Stimulated activated CD4-positive, alpha-beta T cell treated with anti-CD3 and anti-CD28 coated beads, TNF-alpha, amount 100 ng/mL, for 4 hours (primary cell): ENCODE results near the gene EIF4G3.
"Not testable (repeated sequence)": the region's sequence is repeated elsewhere in the genome, so short reads cannot be mapped to it uniquely, and the experiment has no call there.

Source experiments
- DNase-seq, 3 experiments: peaks; one replicate each; pipeline ENCODE4 v3.0.0-alpha.2; 2020; ENCODE audit warnings: low read depth in 3 of 3

Gene EIF4G3

GRCh38 chr1:21032741-21033140 lies 144.0 kb downstream of the EIF4G3 start:
- DNase-seq, result no peak

- DNase-seq, result no peak
Measured at GRCh38 chr1:21030181-21030580, 146.5 kb downstream of the EIF4G3 start.

- no peak for DNase-seq
Measured at GRCh38 chr1:21028520-21029145, 148.1 kb downstream of the EIF4G3 start.

- no peak for DNase-seq
Measured at GRCh38 chr1:21027805-21028204, 148.9 kb downstream of the EIF4G3 start.

- DNase-seq, result no peak
Measured at GRCh38 chr1:21024918-21025317, 151.8 kb downstream of the EIF4G3 start.

- not testable (repeated sequence) for DNase-seq
Measured at GRCh38 chr1:21024136-21024896, 152.4 kb downstream of the EIF4G3 start.

- DNase-seq, result peak in 1 of 3 experiments; percentile 3
Measured at GRCh38 chr1:21022279-21023040, 154.2 kb downstream of the EIF4G3 start.

GRCh38 chr1:21021311-21021710 lies 155.4 kb downstream of the EIF4G3 start:
- no peak for DNase-seq

- DNase-seq, result no peak
Measured at GRCh38 chr1:21020151-21020550, 156.5 kb downstream of the EIF4G3 start.

GRCh38 chr1:21018673-21019072 lies 158.0 kb downstream of the EIF4G3 start:
- DNase-seq, result no peak

GRCh38 chr1:21013510-21013909 lies 163.2 kb downstream of the EIF4G3 start:
- DNase-seq, result no peak

GRCh38 chr1:21012937-21013336 lies 163.8 kb downstream of the EIF4G3 start:
- DNase-seq, result no peak

GRCh38 chr1:21007876-21008275 lies 168.8 kb downstream of the EIF4G3 start:
- DNase-seq, result no peak

- DNase-seq, result no peak
Measured at GRCh38 chr1:21005466-21006239, 171.0 kb downstream of the EIF4G3 start.

- no peak for DNase-seq
Measured at GRCh38 chr1:21003281-21004045, 173.2 kb downstream of the EIF4G3 start.

GRCh38 chr1:21001042-21001441 lies 175.7 kb downstream of the EIF4G3 start:
- no peak for DNase-seq

GRCh38 chr1:21000245-21000594 lies 176.5 kb downstream of the EIF4G3 start:
- no peak for DNase-seq

GRCh38 chr1:20999525-21000244 lies 177.0 kb downstream of the EIF4G3 start:
- no peak for DNase-seq

- no peak for DNase-seq
Measured at GRCh38 chr1:20998826-20999225, 177.9 kb downstream of the EIF4G3 start.

- DNase-seq, result no peak
Measured at GRCh38 chr1:20997602-20998224, 179.0 kb downstream of the EIF4G3 start.
